Endothelial cell of hepatic sinusoid (primary cell): Measurements from ENCODE around the gene MBD3.
"Not testable (repeated sequence)": the region's sequence is repeated elsewhere in the genome, so short reads cannot be mapped to it uniquely, and the experiment has no call there.

ENCODE experiments used
- in situ Hi-C: cut with HindIII; loops from 2 replicates; pipeline ENCODE4 v1.10.0; 2017; ENCODE audit warnings: low sequenced_read_pairs

MBD3 gene

GRCh38 chr19:1551068-1552040 is 41.3 kb downstream of the MBD3 start:
- in situ Hi-C loops, result no loop called here

- in situ Hi-C loops, result no loop called here
Observed at GRCh38 chr19:1549332-1549945, 43.2 kb downstream of the MBD3 start.

- in situ Hi-C loops, result no loop called here
Observed at GRCh38 chr19:1540365-1540925, 52.2 kb downstream of the MBD3 start.

- in situ Hi-C loops, result not testable (repeated sequence)
Observed at GRCh38 chr19:1539749-1540148, 52.9 kb downstream of the MBD3 start.

- in situ Hi-C loops, result no loop called here
Observed at GRCh38 chr19:1538978-1539377, 53.7 kb downstream of the MBD3 start.

- in situ Hi-C loops, result not testable (repeated sequence)
Observed at GRCh38 chr19:1535699-1536098, 57.0 kb downstream of the MBD3 start.

- in situ Hi-C loops, result no loop called here
Observed at GRCh38 chr19:1534972-1535371, 57.7 kb downstream of the MBD3 start.

- in situ Hi-C loops, result no loop called here
Observed at GRCh38 chr19:1533510-1534150, 59.0 kb downstream of the MBD3 start.

GRCh38 chr19:1532003-1532402 is 60.7 kb downstream of the MBD3 start:
- in situ Hi-C loops, result no loop called here

- in situ Hi-C loops, result no loop called here
Observed at GRCh38 chr19:1531587-1531986, 61.1 kb downstream of the MBD3 start.

GRCh38 chr19:1530856-1531255 is 61.8 kb downstream of the MBD3 start:
- in situ Hi-C loops, result not testable (repeated sequence)

- in situ Hi-C loops, result loop anchor here (10.0 kb wide), 2 partner anchors 55 to 115 kb away; partner anchors contain the start of gene C19orf25
Observed at GRCh38 chr19:1529430-1529816, 63.2 kb downstream of the MBD3 start.

GRCh38 chr19:1528596-1529429 is 63.9 kb downstream of the MBD3 start:
- in situ Hi-C loops, result loop anchor here (10.0 kb wide), 2 partner anchors 54 to 114 kb away; partner anchors contain the start of gene C19orf25

GRCh38 chr19:1527650-1528309 is 64.9 kb downstream of the MBD3 start:
- in situ Hi-C loops, result loop anchor here (10.0 kb wide), 2 partner anchors 53 to 113 kb away; partner anchors contain the start of gene C19orf25

- in situ Hi-C loops, result loop anchor here (10.0 kb wide), 2 partner anchors 52 to 112 kb away; partner anchors contain the start of gene C19orf25
Observed at GRCh38 chr19:1526979-1527649, 65.6 kb downstream of the MBD3 start.

GRCh38 chr19:1526066-1526778 is 66.4 kb downstream of the MBD3 start:
- in situ Hi-C loops, result loop anchor here (10.0 kb wide), 2 partner anchors 51 to 111 kb away; partner anchors contain the start of gene C19orf25

- in situ Hi-C loops, result loop anchor here (10.0 kb wide), 2 partner anchors 51 to 111 kb away; partner anchors contain the start of gene C19orf25
Observed at GRCh38 chr19:1525343-1525742, 67.3 kb downstream of the MBD3 start.

GRCh38 chr19:1524972-1525325 is 67.7 kb downstream of the MBD3 start:
- in situ Hi-C loops, result loop anchor here (5.0 to 10.0 kb wide), 3 partner anchors 50 to 110 kb away; partner anchors contain the start of gene C19orf25
